ENCODE results near the gene SPINT2.
"Not testable (repeated sequence)": the region's sequence is repeated elsewhere in the genome, so short reads cannot be mapped to it uniquely, and the experiment has no call there.

The SPINT2 gene

DNA sequence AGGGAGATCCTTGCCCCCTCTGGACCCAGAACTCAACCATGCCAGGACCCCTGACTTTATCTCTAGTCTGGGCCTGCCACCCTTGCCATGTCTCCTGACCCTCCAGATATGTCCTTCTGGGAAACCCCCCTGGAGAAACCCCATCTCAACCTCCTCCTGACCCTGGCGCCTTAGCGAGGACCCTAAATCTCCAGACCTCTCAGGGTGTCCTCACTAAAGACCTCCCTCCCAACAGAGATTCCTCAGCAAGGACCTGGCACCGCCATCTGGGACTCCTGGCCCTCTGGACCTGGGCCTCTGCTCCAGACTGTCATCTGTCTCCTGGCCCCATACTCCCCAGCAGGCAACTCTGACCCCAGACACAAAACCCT, 56.6 kb downstream of the SPINT2 start:
- peaks cover 33 to 54% of the 10 kb centered on the region in 2 donors for H3K4me1 Mint-ChIP-seq

DNA sequence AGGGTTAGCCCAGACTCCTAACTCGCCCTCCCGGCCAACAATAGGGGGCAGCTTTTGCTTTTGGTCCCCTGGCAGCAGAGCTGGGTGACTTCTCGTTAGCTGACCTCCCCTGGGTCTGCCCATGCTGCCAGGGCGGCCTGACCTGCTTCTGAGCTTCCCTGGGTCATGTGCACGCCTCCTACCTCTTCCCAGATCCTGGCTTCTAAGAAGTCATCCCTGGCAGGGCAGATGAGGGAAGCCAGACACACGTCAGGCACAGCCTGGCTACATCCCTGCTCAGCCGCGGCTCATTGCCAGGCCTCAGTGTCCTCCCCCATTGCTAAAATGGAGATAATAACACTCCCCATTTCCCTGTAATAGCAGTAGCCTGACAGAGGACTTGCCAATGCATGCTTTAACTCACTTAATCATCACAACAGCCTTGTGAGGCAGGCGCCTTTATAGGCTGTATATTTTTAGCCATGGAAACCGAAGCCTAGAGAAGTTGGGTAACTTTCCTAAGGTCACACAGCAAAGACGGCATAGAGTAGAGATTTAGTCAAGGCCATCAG, 57.3 kb downstream of the SPINT2 start:
- ATAC-seq (replicated peaks) (no peak), DNase-seq (no peak)
- no peak overlapping the region for H3K27ac Mint-ChIP-seq
- peaks cover 30 to 47% of the 10 kb centered on the region in 2 donors for H3K4me1 Mint-ChIP-seq
- H3K4me3 Mint-ChIP-seq: peak overlapping the region; percentile 89 to 96
- H3K9me3 Mint-ChIP-seq: no peaks in the 10 kb centered on the region
- H3K36me3 Mint-ChIP-seq: peaks cover 15 to 27% of the 10 kb centered on the region in 2 donors
- H3K27me3 Mint-ChIP-seq: no peaks in the 10 kb centered on the region

More for the DNA sequence above, 56.6 kb downstream of the SPINT2 start:
- Mint-ChIP-seq H3K27me3 (no peaks in the 10 kb centered on the region), H3K9me3 (no peaks in the 10 kb centered on the region), H3K27ac (peak overlapping the region; percentile 47), H3K4me3 (peak overlapping the region; percentile 89 to 96), H3K36me3 (peaks cover 9 to 22% of the 10 kb centered on the region in 2 donors)
- ATAC-seq (replicated peaks): no peak
- no peak for DNase-seq

DNA sequence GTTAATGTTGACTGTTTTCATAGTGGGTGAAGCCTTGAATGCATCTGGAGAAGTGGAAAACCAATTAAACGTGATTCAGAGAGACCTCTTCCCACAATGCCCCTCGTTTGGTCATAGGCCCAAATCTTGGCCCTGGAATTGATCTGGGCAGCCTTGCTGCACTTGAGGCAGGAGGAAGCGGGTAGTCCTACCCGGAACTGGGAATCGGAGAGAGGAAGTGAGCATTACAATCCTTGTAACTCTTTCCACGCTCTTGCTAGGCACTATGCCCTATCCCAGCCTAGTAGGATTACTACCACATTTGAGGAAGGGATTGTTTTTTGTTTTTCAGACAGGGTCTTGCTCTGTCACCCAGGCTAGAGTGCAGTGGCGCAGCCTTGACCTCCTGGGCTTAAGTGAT, 58.9 kb downstream of the SPINT2 start:
- ATAC-seq (replicated peaks) (no peak), DNase-seq (no peak)
- peaks cover 26 to 43% of the 10 kb centered on the region in 2 donors for H3K36me3 Mint-ChIP-seq
- H3K9me3 Mint-ChIP-seq: no peaks in the 10 kb centered on the region
- H3K4me1 Mint-ChIP-seq: peaks cover 22 to 35% of the 10 kb centered on the region in 2 donors
- H3K4me3 Mint-ChIP-seq: no peak overlapping the region
- H3K27me3 Mint-ChIP-seq: no peaks in the 10 kb centered on the region
- H3K27ac Mint-ChIP-seq: no peak overlapping the region

DNA sequence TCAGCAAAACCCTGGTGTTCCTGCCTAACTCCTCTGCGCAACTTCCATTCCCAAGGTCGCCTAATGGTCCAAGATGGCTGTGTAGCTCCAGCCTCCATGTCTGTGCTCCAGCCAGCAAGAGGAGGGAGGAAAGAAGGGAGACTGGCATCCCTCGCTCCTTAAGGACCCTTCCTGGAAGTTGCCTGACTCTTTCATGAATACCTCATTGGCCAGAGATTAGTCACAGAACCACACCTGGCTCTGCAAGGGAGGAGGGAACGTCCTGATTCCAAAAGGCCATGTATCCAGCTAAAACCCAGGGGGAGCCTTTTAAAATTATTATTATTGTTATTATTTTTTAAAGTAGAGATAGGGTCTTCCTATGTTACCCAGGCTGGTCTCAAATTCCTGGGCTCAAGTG, 60.1 kb downstream of the SPINT2 start:
- H3K9me3 Mint-ChIP-seq: no peaks in the 10 kb centered on the region
- H3K27ac Mint-ChIP-seq: no peak overlapping the region
- no peak for ATAC-seq (replicated peaks)
- no peak for DNase-seq
- no peaks in the 10 kb centered on the region for H3K27me3 Mint-ChIP-seq
- H3K4me3 Mint-ChIP-seq: no peak overlapping the region
- peaks cover 36 to 54% of the 10 kb centered on the region in 2 donors for H3K36me3 Mint-ChIP-seq
- peaks cover 12 to 23% of the 10 kb centered on the region in 2 donors for H3K4me1 Mint-ChIP-seq

DNA sequence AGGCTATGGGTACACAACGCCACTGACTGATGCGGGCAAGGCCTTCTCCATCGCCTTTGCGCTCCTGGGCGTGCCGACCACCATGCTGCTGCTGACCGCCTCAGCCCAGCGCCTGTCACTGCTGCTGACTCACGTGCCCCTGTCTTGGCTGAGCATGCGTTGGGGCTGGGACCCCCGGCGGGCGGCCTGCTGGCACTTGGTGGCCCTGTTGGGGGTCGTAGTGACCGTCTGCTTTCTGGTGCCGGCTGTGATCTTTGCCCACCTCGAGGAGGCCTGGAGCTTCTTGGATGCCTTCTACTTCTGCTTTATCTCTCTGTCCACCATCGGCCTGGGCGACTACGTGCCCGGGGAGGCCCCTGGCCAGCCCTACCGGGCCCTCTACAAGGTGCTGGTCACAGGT, 62.2 kb downstream of the SPINT2 start:
- peaks cover 2 to 6% of the 10 kb centered on the region in 2 donors for H3K4me1 Mint-ChIP-seq
- H3K27me3 Mint-ChIP-seq: no peaks in the 10 kb centered on the region
- no peak overlapping the region for H3K27ac Mint-ChIP-seq
- H3K4me3 Mint-ChIP-seq: no peak overlapping the region
- ATAC-seq (replicated peaks) (no peak), DNase-seq (no peak)
- no peaks in the 10 kb centered on the region for H3K9me3 Mint-ChIP-seq
- peaks cover 40 to 56% of the 10 kb centered on the region in 2 donors for H3K36me3 Mint-ChIP-seq

DNA sequence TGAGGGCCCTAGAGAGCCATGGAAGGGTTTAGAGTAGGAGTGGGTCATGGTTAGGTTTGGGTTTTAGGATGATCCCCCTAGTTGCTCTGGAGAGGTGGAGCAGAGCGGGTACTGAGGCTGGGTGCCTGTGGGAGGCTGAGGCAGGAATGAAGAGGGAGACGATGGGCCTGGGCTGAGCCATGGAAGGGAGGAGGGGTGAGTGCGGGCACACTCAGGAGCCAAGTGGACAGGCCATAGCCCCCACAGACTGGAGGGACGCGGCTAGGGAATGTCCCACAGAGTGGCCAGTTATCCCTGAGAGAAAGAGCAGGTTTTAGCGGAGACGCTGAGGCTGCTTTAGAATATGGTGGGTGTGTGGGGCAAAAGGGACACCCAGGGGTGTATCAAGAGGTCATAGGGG, 65.3 kb downstream of the SPINT2 start:
- Mint-ChIP-seq H3K4me1 (no peaks in the 10 kb centered on the region), H3K27me3 (no peaks in the 10 kb centered on the region), H3K27ac (no peak overlapping the region), H3K4me3 (no peak overlapping the region), H3K9me3 (no peaks in the 10 kb centered on the region), H3K36me3 (peaks cover 40 to 46% of the 10 kb centered on the region in 2 donors)
- DNase-seq (no peak), ATAC-seq (replicated peaks) (no peak)

DNA sequence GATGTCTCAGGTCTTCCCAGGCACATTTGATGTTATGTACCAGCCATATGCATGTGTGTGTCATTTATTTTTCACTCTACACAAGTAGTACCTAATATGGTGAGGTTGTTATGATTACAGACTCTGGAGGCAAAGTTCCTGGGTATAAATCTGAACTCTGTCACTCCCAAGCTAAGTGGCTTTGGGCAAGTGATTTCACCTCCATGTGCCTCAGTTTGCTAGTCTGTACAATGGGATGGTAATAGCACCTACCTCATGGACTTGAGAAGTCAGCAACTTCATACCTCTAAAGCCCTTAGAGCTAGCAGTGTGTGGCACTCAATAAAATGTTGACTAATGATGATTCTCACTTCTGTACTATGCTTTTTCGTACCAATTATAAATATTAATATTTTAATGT, 67.4 kb downstream of the SPINT2 start:
- ATAC-seq (replicated peaks): no peak
- Mint-ChIP-seq H3K9me3 (no peaks in the 10 kb centered on the region), H3K4me1 (peaks cover 1 to 3% of the 10 kb centered on the region in 2 donors), H3K4me3 (no peak overlapping the region), H3K27ac (no peak overlapping the region), H3K27me3 (no peaks in the 10 kb centered on the region), H3K36me3 (peaks cover 25 to 32% of the 10 kb centered on the region in 2 donors)
- no peak for DNase-seq

DNA sequence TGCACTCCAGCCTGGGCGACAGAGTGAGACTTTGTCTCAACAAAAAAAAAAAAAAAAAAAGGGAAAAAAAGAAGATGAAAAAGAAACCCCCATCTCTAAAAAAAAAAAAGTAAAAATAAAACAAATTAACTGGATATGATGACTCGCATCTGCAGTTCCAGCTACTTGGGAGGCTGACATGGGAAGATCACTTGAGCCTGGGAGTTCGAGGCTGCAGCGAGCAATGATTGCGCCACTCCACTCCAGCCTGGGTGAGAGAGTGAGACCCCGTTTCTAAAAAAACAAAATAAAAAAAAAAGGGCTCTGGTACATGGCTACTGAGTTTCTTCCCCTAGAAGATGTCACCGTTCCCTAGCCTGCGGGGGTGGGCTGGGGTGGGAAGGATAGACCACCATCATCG, 68.9 kb downstream of the SPINT2 start:
- Mint-ChIP-seq H3K36me3 (peaks cover 14 to 20% of the 10 kb centered on the region in 2 donors), H3K27me3 (no peaks in the 10 kb centered on the region), H3K4me3 (no peak overlapping the region), H3K27ac (no peak overlapping the region), H3K4me1 (peaks cover 8 to 9% of the 10 kb centered on the region in 2 donors), H3K9me3 (no peaks in the 10 kb centered on the region)
- DNase-seq (no peak), ATAC-seq (replicated peaks) (no peak)

DNA sequence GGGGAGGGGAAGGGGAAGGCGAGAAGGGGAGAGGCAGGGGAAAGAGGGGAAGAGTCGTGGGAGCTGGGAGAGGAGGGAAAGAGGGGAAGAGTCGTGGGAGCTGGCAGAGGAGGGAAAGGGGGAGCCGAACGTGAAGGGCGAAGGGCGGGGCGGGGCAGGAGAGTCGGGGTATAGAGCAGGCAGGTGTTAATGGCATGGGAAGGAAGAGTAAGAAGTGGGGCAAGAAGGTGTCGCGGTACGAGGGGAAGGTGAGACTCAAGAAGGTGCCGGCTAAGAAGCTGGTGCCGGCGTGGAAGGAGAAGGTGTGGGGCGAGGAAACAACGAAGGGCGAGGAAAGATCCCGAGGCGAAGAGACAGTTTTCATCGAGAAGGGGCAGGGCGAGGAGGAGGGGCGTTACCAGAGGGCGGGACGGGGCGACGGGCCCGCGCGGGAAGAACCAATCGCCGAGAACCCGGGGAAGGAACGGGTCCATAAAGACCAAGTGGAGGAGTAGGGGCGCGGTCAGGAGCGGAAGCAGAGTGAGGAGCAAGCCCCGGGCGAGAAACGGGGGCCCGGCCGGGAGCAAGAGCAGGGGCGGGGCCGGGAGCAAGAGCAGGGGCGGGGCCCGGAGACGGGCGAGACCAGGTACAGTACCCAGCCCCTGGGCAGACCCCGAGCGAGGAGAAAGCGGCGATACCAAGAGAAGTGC, 71.7 kb downstream of the SPINT2 start:
- no peaks in the 10 kb centered on the region for H3K27me3 Mint-ChIP-seq
- H3K4me1 Mint-ChIP-seq: peaks cover 15% of the 10 kb centered on the region in 2 donors
- H3K9me3 Mint-ChIP-seq: no peaks in the 10 kb centered on the region
- H3K36me3 Mint-ChIP-seq: peaks cover 2 to 11% of the 10 kb centered on the region in 2 donors
- H3K4me3 Mint-ChIP-seq: peak overlapping the region; percentile 89 to 94
- H3K27ac Mint-ChIP-seq: peak overlapping the region; percentile 93
- DNase-seq: peak; percentile 94
- peak; percentile 77 to 79 for ATAC-seq (replicated peaks)

DNA sequence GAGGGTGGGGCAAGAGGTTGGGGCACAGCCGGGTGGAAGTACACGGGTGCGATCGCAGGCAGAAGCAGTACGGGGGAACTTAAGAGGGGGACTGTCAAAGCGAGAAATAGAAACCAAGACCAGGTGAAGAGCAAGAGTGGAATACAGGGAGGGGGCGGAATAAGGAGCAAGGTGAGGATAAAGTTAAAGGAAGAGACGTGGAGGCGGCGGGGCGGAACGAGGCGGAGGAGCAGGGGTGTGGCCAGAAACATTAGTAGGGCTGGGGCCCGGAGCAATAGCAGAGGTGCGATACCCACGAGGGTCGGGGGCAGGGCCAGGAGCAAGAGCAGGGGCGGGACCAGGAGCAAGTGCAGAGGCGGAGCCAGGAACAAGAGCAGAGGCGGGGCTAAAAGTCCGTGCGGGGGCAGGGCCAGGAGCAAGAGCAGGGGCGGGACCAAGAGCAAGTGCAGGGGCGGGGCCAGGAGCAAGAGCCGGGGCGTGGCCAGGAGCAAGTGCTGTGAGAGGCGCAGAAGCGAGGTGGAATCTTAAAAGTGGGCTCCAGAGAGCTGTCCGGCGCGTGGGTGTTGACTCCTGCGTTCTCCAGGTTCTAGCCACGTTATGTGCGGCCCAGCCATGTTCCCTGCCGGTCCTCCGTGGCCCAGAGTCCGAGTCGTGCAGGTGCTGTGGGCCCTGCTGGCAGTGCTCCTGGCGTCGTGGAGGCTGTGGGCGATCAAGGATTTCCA, 72.4 kb downstream of the SPINT2 start:
- ATAC-seq (replicated peaks): peak; percentile 64 to 72
- peaks cover 15% of the 10 kb centered on the region in 2 donors for H3K4me1 Mint-ChIP-seq

DNA sequence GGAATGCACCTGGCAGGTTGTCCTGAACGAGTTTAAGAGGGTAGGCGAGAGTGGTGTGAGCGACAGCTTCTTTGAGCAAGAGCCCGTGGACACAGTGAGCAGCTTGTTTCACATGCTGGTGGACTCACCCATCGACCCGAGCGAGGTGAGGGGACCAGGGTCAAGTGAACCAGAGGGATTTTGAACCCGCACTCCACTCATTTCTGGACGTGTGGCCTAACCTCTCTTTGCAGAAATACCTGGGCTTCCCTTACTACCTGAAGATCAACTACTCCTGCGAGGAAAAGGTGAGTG, 72.9 kb downstream of the SPINT2 start:
- ATAC-seq (replicated peaks) (no peak), DNase-seq (no peak)
- peaks cover 3 to 13% of the 10 kb centered on the region in 2 donors for H3K36me3 Mint-ChIP-seq
- peaks cover 15% of the 10 kb centered on the region in 2 donors for H3K4me1 Mint-ChIP-seq
- H3K9me3 Mint-ChIP-seq: no peaks in the 10 kb centered on the region
- peak overlapping the region; percentile 89 to 94 for H3K4me3 Mint-ChIP-seq
- H3K27me3 Mint-ChIP-seq: no peaks in the 10 kb centered on the region
- peak overlapping the region; percentile 93 for H3K27ac Mint-ChIP-seq

More for the DNA sequence above, 72.4 kb downstream of the SPINT2 start:
- H3K9me3 Mint-ChIP-seq: no peaks in the 10 kb centered on the region
- DNase-seq: peak; percentile 95
- H3K27me3 Mint-ChIP-seq: no peaks in the 10 kb centered on the region
- H3K4me3 Mint-ChIP-seq: peak overlapping the region; percentile 89 to 94
- peaks cover 3 to 13% of the 10 kb centered on the region in 2 donors for H3K36me3 Mint-ChIP-seq
- peak overlapping the region; percentile 93 for H3K27ac Mint-ChIP-seq

DNA sequence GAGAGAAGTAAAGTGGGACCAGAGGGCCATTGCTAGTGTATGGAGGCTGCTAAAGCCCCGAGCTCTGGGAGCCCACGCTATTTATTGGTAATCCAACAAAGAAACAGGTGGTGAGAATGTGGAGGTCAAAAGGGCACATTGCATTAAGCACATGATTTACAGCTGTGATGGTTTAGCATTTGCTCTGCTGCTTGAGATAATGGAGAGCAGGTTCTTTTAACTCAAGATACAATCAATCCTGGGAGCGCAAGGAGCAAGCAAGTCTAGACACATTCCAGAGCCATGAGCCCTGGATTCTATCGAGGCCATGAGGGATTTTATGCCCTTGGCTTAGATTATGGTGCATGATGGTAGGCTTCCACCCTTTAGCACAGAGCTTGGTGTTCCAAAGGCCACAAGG, 74.6 kb downstream of the SPINT2 start:
- ATAC-seq (replicated peaks); H3K9me3 Mint-ChIP-seq; H3K27me3 Mint-ChIP-seq; H3K4me3 Mint-ChIP-seq; DNase-seq; H3K27ac Mint-ChIP-seq: not testable (repeated sequence)
- peaks cover 9 to 23% of the 10 kb centered on the region in 2 donors for H3K36me3 Mint-ChIP-seq
- peaks cover 15% of the 10 kb centered on the region in 2 donors for H3K4me1 Mint-ChIP-seq

DNA sequence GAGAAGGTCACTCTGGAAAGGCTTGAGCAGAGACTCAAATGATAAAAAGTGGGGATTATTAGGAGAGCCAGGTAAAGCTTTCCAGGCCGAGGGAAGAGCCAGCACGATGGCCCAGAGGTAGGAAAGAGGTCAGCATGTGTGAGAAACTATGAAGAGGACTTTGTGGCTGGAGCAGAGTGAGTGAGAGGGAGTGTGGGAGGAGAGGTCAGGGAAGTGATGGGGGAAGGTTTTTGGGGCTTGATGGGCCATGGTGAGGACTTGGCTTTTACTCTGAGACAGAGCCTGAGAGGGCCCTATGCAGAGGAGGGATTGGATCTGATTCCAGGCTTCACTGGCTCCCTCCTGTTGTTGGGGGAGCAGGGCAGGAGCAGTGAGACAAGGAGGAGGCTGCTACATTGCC, 76.6 kb downstream of the SPINT2 start:
- peaks cover 15% of the 10 kb centered on the region in 2 donors for H3K4me1 Mint-ChIP-seq
- H3K27ac Mint-ChIP-seq: peak overlapping the region; percentile 1
- no peaks in the 10 kb centered on the region for H3K27me3 Mint-ChIP-seq
- no peaks in the 10 kb centered on the region for H3K9me3 Mint-ChIP-seq
- DNase-seq (no peak), ATAC-seq (replicated peaks) (no peak)
- H3K36me3 Mint-ChIP-seq: peaks cover 9 to 27% of the 10 kb centered on the region in 2 donors
- H3K4me3 Mint-ChIP-seq: no peak overlapping the region
